GM12878 (cell line): ENCODE results near the gene FOSL1. TPM values are rescaled to one million over a fixed set of nuclear protein-coding genes. Genes with fewer than 3 reads are reported as not detected.

Experiments
- ATAC-seq: fragments of 200-7000 bp; cut with Tn5 transposase; 3 replicates; pipeline ENCODE4 v1.9.1; 2020; ENCODE audit warnings: mild to moderate bottlenecking, moderate library complexity
- BruUV-seq: library from RNA; stranded (reverse); fragments of 400-500 nt; replicated peaks from 2 replicates; lab custom pipeline; 2021; lab: Mats Ljungman, UMichigan
- CTCF ChIA-PET: fragments of 300-600 bp; sonication (Branson Sonifier 250); formaldehyde crosslinking; extraction: SDS; loops from one replicate; lab custom pipeline; 2021; ENCODE audit warnings: inconsistent platforms; lab: Yijun Ruan, JAX
- POLR2A ChIA-PET: fragments of 350-600 bp; formaldehyde crosslinking; extraction: SDS; loops from one replicate; lab custom pipeline; 2021; ENCODE audit warnings: inconsistent platforms; lab: Charles Lee
- RAD21 ChIA-PET: fragments of 300-600 bp; sonication (Branson Sonifier 250); formaldehyde crosslinking; loops from one replicate; lab custom pipeline; 2023; ENCODE audit warnings: antibody characterized with exemption; ENCODE audit not compliant: unreplicated experiment; lab: Charles Lee
- SMC1A ChIA-PET: fragments of 300-600 bp; sonication (Branson Sonifier 250); formaldehyde crosslinking; loops from one replicate; lab custom pipeline; 2023; ENCODE audit not compliant: unreplicated experiment, uncharacterized antibody; lab: Charles Lee
- DNase-seq: peaks from one replicate; pipeline ENCODE4 v3.0.0-alpha.2; 2011; ENCODE audit warnings: low read depth, low spot score
- FAIRE-seq: peaks from 3 replicates; lab custom pipeline; 2011; peaks lifted over from hg19 to GRCh38; lab: Jason Lieb, UNC
- H2AFZ ChIP-seq: 2 replicates; pipeline ENCODE4 v1.6.0; 2011; ENCODE audit warnings: low read depth, low read length, control low read depth; ENCODE audit not compliant: control insufficient read depth
- H3K27ac ChIP-seq: 2 replicates; pipeline ENCODE4 v1.5.1; 2011; ENCODE audit warnings: control low read depth; ENCODE audit not compliant: control insufficient read depth, insufficient read depth
- H3K27me3 ChIP-seq, 2 experiments: replicated peaks in 1 of 2; 2 replicates each; pipeline versions ENCODE4 v1.6.0 to v1.6.1; 2011; ENCODE audit warnings: low read length in 1 of 2; ENCODE audit not compliant: control insufficient read depth in 2 of 2, insufficient read depth in 2 of 2
- H3K36me3 ChIP-seq, 2 experiments: 2 replicates each; pipeline ENCODE4 v1.5.1; 2011; ENCODE audit warnings: low read length in 1 of 2; ENCODE audit not compliant: control insufficient read depth in 2 of 2, insufficient read depth in 2 of 2
- H3K4me1 ChIP-seq: 2 replicates; pipeline ENCODE4 v1.6.1; 2011; ENCODE audit warnings: mild to moderate bottlenecking, low read length, moderate library complexity, mixed read lengths; ENCODE audit not compliant: control insufficient read depth, insufficient read depth
- H3K4me2 ChIP-seq: 2 replicates; pipeline ENCODE4 v1.6.0; 2011; ENCODE audit warnings: control low read depth; ENCODE audit not compliant: control insufficient read depth, insufficient read depth
- H3K4me3 ChIP-seq: fragments of 200-600 bp; sonication (generic); 2 replicates; pipeline ENCODE4 v1.5.1; 2016
- H3K79me2 ChIP-seq: 2 replicates; pipeline ENCODE4 v1.6.0; 2011; ENCODE audit warnings: low read length; ENCODE audit not compliant: control insufficient read depth, insufficient read depth
- H3K9ac ChIP-seq: 2 replicates; pipeline ENCODE4 v1.8.0; 2011; ENCODE audit warnings: low read length, control low read depth, mixed read lengths; ENCODE audit not compliant: control insufficient read depth, insufficient read depth
- H3K9me3 ChIP-seq: replicated peaks from 3 replicates; pipeline ENCODE4 v1.5.1; 2011; ENCODE audit warnings: mild to moderate bottlenecking, low read length; ENCODE audit not compliant: control insufficient read depth, insufficient read depth
- H4K20me1 ChIP-seq: 2 replicates; pipeline ENCODE4 v1.6.0; 2011; ENCODE audit not compliant: control insufficient read depth, insufficient read depth
- ATF7 ChIP-seq: fragments of 450-650 bp; IDR thresholded peaks from 2 replicates; pipeline ENCODE4 v1.6.1; 2016; ENCODE audit warnings: low read depth, mild to moderate bottlenecking
- HSF1 ChIP-seq: fragments of 150-350 bp; IDR thresholded peaks from 2 replicates; pipeline ENCODE4 v1.6.1; 2014; ENCODE audit warnings: mild to moderate bottlenecking, low read depth, low read length
- IKZF1 ChIP-seq: fragments of 450-650 bp; conservative IDR thresholded peaks from 2 replicates; pipeline ENCODE4 v1.6.1; 2017; ENCODE audit warnings: antibody characterized with exemption, mild to moderate bottlenecking
- LARP7 ChIP-seq: fragments of 450-650 bp; IDR thresholded peaks from 2 replicates; pipeline ENCODE4 v1.6.1; 2017; ENCODE audit warnings: mild to moderate bottlenecking
- MYB ChIP-seq: fragments of 150-350 bp; IDR thresholded peaks from 2 replicates; pipeline ENCODE4 v1.6.1; 2014; ENCODE audit warnings: mild to moderate bottlenecking, low read depth, low read length, borderline replicate concordance
- NKRF ChIP-seq: fragments of 450-650 bp; conservative IDR thresholded peaks from 2 replicates; pipeline ENCODE4 v1.6.1; 2017; ENCODE audit warnings: mild to moderate bottlenecking, moderate library complexity
- POU2F2 ChIP-seq: IDR thresholded peaks from 3 replicates; pipeline ENCODE4 v1.6.1; 2011; ENCODE audit warnings: low read depth, mild to moderate bottlenecking, low read length, borderline replicate concordance
- RB1 ChIP-seq: fragments of 450-650 bp; formaldehyde crosslinking; IDR thresholded peaks from 2 replicates; pipeline ENCODE4 v1.6.1; 2017; ENCODE audit warnings: mild to moderate bottlenecking, borderline replicate concordance
- RELB ChIP-seq: fragments of 450-650 bp; IDR thresholded peaks from 2 replicates; pipeline ENCODE4 v1.6.1; 2017; ENCODE audit warnings: low read depth, mild to moderate bottlenecking, moderate library complexity
- USF1 ChIP-seq: IDR thresholded peaks from 2 replicates; pipeline ENCODE4 v1.6.1; 2011; ENCODE audit warnings: borderline replicate concordance, low read depth, mild to moderate bottlenecking, moderate library complexity, mixed read lengths, low read length; ENCODE audit not compliant: insufficient read depth; ENCODE audit errors: extremely low read length
- YY1 ChIP-seq: IDR thresholded peaks from 2 replicates; pipeline ENCODE4 v1.6.1; 2011; ENCODE audit warnings: low read depth, mild to moderate bottlenecking, low read length
- ZNF592 ChIP-seq: fragments of 450-650 bp; IDR thresholded peaks from 2 replicates; pipeline ENCODE4 v1.6.1; 2017; ENCODE audit warnings: mild to moderate bottlenecking, moderate library complexity
- WGBS: methylation state at CpG from one replicate; pipeline ENCODE4 v1.1.6; 2016; ENCODE audit warnings: low lambda C conversion rate; ENCODE audit not compliant: insufficient replicate concordance, insufficient coverage; ENCODE audit errors: missing lambda C conversion rate; 5-methylcytosine and 5-hydroxymethylcytosine counted together
- in situ Hi-C: fragments of 300-500 bp; cut with MboI; formaldehyde crosslinking; loops from 9 replicates; pipeline ENCODE4 v1.14.3; 2018; ENCODE audit warnings: mixed read lengths
- intact Hi-C: fragments of 100-400 bp; cut with micrococcal nuclease; formaldehyde crosslinking; loops from one replicate; pipeline ENCODE4 v1.14.2; 2022; ENCODE audit not compliant: unreplicated experiment
- polyA plus RNA-seq, 11 experiments: library from polyadenylated mRNA; depleted of rRNA in 4 of 11; unstranded in 6 of 11; stranded (reverse) in 5 of 11; fragments of >200 nt; fragmentation: Nextera tagmentation in 4 of 11; fragmentation: Illumina TruSeq in 1 of 11; extraction: Ambion mirVana in 4 of 11; extraction: Trizol in 1 of 11; gene quantifications; 1 replicate in 1 of 11; 2 replicates in 10 of 11; pipeline versions ENCODE4 v1.2.1 to v1.2.3, GENCODE V29; 2011 to 2016; ENCODE audit warnings: inconsistent platforms in 2 of 11, missing spikeins in 2 of 11, low read depth in 1 of 11
- total RNA-seq, 4 experiments: library from RNA; depleted of rRNA in 3 of 4; stranded (reverse); fragments of >200 nt in 3 of 4; fragmentation: Illumina TruSeq in 1 of 4; extraction: Trizol in 1 of 4; gene quantifications; 2 replicates each; pipeline versions ENCODE4 v1.2.1 to v1.2.3, GENCODE V29; 2013 to 2021

The FOSL1 gene
- total and polyA plus RNA-seq, 10 of the 15 experiments (the other 5 are each of a cell fraction or from before 2014, with no cell fraction given), result 0.82 to 5.4 (median 2.1) TPM

- Histone ChIP-seq H3K27me3 (no peaks in the 10 kb centered on the region), H2AFZ (peak within 1 kb of the TSS; percentile 77), H3K9me3 (no peaks in the 10 kb centered on the region), H3K9ac (peak within 1 kb of the TSS; percentile 99), H3K4me1 (peaks cover 22% of the 10 kb centered on the region), H3K36me3 (peaks cover 0 to 2% of the 10 kb centered on the region in 2 experiments; a peak in 3 of 4 replicates), H3K4me3 (peak within 1 kb of the TSS; percentile 82), H3K4me2 (peak within 1 kb of the TSS; percentile 95), H4K20me1 (no peaks in the 10 kb centered on the region), H3K79me2 (peaks cover 34% of the 10 kb centered on the region), H3K27ac (peak within 1 kb of the TSS; percentile 91)
- POLR2A ChIA-PET, result interaction anchor here (1.0 to 2.5 kb wide), 6 partner anchors 9 to 302 kb away, joined by 3 to 11 read pairs (median 4); partner anchors contain the start of genes CCDC85B and FIBP
- DNase-seq (peak; percentile 64), FAIRE-seq (no peak), ATAC-seq (peak; percentile 95)
- in situ Hi-C loops (no loop called here), intact Hi-C loops (loop anchor here (2.0 kb wide), 1 partner anchor 42 kb away; the partner anchor contains the start of gene SART1)
- under 1% methylated on average over 37 of the region's 59 CpGs for WGBS
- BruUV-seq, result no TSS peak
- SMC1A ChIA-PET, result interaction anchor here (1.7 kb wide), 1 partner anchor 25 kb away, joined by 6 read pairs; no protein-coding TSS in a partner anchor
- CTCF ChIA-PET, result interaction anchor here (1.3 kb wide), 1 partner anchor 13 kb away, joined by 4 read pairs; no protein-coding TSS in a partner anchor
- RAD21 ChIA-PET, result interaction anchor here (1.8 kb wide), 1 partner anchor 28 kb away, joined by 5 read pairs; the partner anchor contains the start of gene CCDC85B
- TF ChIP-seq LARP7 (peak; percentile 100), MYB (peak; percentile 71; the same call in 1 of the 2 replicates), POU2F2 (peak; percentile 80), ZNF592 (peak; percentile 92), RB1 (peak; percentile 96), NKRF (peak; percentile 90), YY1 (peak; percentile 30; the same call in 1 of the 2 replicates), RELB (peak; percentile 100), ATF7 (no peak), IKZF1 (peak; percentile 96), USF1 (no peak), HSF1 (peak; percentile 65)
These were observed 19.0 kb upstream of the FOSL1 start, which contains the start of gene DRAP1 for GRCh38 chr11:65919141-65919572. Gene DRAP1, plus strand, starts transcription at chr11:65919426. Its CDS starts 76 bp downstream, at chr11:65919502.
